OCI-LY7 (cell line): ENCODE measurements around the gene G2E3.

Experiments used
- EZH2phosphoT487 ChIP-seq: fragments of 200-600 bp; sonication (generic); IDR thresholded peaks from 2 replicates; pipeline ENCODE4 v1.6.1; 2018; ENCODE audit warnings: low read depth, borderline replicate concordance, mild to moderate bottlenecking, mixed run types, antibody characterized with exemption, low read length, moderate library complexity, mixed read lengths
- TF ChIP-seq, protein P1 (sequence below): fragments of 200-600 bp; sonication (generic); conservative IDR thresholded peaks from 2 replicates; pipeline ENCODE4 v1.5.1; 2014; ENCODE audit warnings: mild to moderate bottlenecking, antibody characterized with exemption, low read length, moderate library complexity, mixed read lengths

DNA sequence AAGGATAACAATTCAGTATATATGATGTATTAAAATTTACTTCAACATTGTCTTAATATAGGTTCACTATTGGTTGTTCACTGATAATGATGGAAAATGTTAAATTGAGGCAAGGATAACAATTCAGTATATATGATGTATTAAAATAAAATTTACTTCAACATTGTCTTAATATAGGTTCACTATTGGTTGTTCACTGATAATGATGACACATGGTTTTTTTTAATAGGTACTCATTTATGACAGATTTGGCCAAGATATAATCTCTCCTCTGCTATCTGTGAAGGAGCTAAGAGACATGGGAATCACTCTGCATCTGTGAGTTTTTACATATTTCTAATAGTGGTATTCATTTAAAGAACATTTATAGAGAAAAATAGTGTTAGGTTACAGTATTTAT, 71.3 kb downstream of the G2E3 start:
- TF ChIP-seq EZH2phosphoT487, result no peak
- TF ChIP-seq, protein P1, sequence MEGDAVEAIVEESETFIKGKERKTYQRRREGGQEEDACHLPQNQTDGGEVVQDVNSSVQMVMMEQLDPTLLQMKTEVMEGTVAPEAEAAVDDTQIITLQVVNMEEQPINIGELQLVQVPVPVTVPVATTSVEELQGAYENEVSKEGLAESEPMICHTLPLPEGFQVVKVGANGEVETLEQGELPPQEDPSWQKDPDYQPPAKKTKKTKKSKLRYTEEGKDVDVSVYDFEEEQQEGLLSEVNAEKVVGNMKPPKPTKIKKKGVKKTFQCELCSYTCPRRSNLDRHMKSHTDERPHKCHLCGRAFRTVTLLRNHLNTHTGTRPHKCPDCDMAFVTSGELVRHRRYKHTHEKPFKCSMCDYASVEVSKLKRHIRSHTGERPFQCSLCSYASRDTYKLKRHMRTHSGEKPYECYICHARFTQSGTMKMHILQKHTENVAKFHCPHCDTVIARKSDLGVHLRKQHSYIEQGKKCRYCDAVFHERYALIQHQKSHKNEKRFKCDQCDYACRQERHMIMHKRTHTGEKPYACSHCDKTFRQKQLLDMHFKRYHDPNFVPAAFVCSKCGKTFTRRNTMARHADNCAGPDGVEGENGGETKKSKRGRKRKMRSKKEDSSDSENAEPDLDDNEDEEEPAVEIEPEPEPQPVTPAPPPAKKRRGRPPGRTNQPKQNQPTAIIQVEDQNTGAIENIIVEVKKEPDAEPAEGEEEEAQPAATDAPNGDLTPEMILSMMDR, result no peak
